Right atrium auricular region (tissue), 2 donors: ENCODE measurements around the gene GOLPH3L. TPM values are rescaled to one million over a fixed set of nuclear protein-coding genes. Genes with fewer than 3 reads are reported as not detected.
A peak's percentile ranks its signal among the peaks of the same experiment; 100 is the strongest.

ENCODE experiments used
- DNase-seq: peaks from one replicate; pipeline ENCODE4 v3.0.0-alpha.2; 2019; ENCODE audit warnings: low spot score
- H3K27ac ChIP-seq, 2 donors: fragments of 200-600 bp; sonication (generic); 1 replicate in 1 of 2; 2 replicates in 1 of 2; pipeline ENCODE4 v1.5.1; 2016 to 2019
- H3K27me3 ChIP-seq, 2 donors: fragments of 200-600 bp; sonication (generic); one replicate each; pipeline versions ENCODE4 v1.5.1 to v1.6.0; 2017 to 2019
- H3K36me3 ChIP-seq: fragments of 200-600 bp; sonication (generic); one replicate; pipeline ENCODE4 v1.5.1; 2016
- H3K4me1 ChIP-seq, 2 donors: fragments of 200-600 bp; sonication (generic); one replicate each; pipeline versions ENCODE4 v1.5.1 to v1.6.0; 2017 to 2019
- H3K4me3 ChIP-seq, 2 donors: fragments of 200-600 bp; sonication (generic); 1 replicate in 1 of 2; 2 replicates in 1 of 2; pipeline ENCODE4 v1.5.1; 2017 to 2019; ENCODE audit warnings: mild to moderate bottlenecking in 1 of 2, moderate library complexity in 1 of 2
- H3K9me3 ChIP-seq, 2 donors: fragments of 200-600 bp; sonication (generic); one replicate each; pipeline ENCODE4 v1.5.1; 2019
- CTCF ChIP-seq, 2 donors: fragments of 200-600 bp; sonication (generic); IDR thresholded peaks; one replicate each; pipeline ENCODE4 v1.5.1; 2019; ENCODE audit warnings: antibody characterized with exemption in 2 of 2
- total RNA-seq, 2 donors: library from RNA; depleted of rRNA; stranded (reverse); fragments of >200 nt; gene quantifications; one replicate each; pipeline ENCODE4 v1.1.0, GENCODE V29; 2016

GOLPH3L gene
- total RNA-seq, 2 donors from 2014 or later: 11.3 to 12.7 TPM

DNA sequence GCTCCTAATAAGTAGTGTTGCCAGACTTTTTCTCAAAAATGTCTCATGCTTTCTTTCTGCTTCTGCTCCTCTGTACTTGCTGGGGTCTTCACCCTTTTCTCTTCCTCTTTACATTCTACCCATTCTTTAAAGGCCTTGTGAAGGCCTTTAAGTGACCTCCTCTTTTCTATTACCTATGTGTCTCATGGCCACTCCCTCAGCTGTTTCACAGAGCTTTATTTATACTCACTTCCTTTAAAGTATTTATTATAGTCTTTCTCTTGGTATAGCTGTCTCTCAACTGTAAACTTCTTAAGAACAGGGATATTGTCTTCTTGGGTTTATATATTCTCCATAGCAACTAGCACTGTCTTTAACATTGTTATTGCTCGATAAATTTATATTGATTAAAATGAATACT lies 792 bp downstream of the GOLPH3L start:
- no peak for TF ChIP-seq CTCF (IDR thresholded peaks at IDR 0.05)
- H3K36me3 ChIP-seq: peaks cover 11% of the 10 kb centered on the region
- H3K4me3 ChIP-seq: peak overlapping the region; percentile 69 to 74
- H3K9me3 ChIP-seq: no peaks in the 10 kb centered on the region
- no peaks in the 10 kb centered on the region for H3K27me3 ChIP-seq
- no peak for DNase-seq
- H3K27ac ChIP-seq: no peak overlapping the region
- H3K4me1 ChIP-seq: peaks cover 0 to 15% of the 10 kb centered on the region in 2 donors

DNA sequence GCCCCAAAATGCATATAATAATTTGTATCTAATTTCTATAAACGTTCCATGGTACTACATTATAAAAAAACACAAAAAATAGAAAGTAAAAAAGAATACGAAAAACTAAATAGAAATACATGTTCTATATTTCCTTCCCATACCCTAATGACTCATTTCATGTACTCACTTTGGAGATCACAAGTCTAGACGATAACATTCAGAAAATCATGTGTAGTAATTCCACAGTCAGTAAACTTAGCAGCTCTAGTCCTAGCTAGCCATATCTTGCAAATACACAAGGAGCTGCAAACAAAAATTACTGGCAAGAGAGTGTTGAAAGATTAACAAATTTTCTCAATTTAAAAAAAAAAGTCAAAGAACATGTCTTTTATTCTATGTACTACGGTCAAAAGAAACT lies 1.4 kb downstream of the GOLPH3L start:
- Histone ChIP-seq H3K4me1 (peaks cover 0 to 15% of the 10 kb centered on the region in 2 donors), H3K27me3 (no peaks in the 10 kb centered on the region), H3K9me3 (no peaks in the 10 kb centered on the region), H3K36me3 (peaks cover 11% of the 10 kb centered on the region), H3K4me3 (no peak overlapping the region), H3K27ac (no peak overlapping the region)
- no peak for DNase-seq
- TF ChIP-seq CTCF (IDR thresholded peaks at IDR 0.05): no peak

- TF ChIP-seq CTCF (IDR thresholded peaks at IDR 0.05): no peak
- peaks cover 11% of the 10 kb centered on the region for H3K36me3 ChIP-seq
- H3K4me3 ChIP-seq: no peak overlapping the region
These were observed 4.2 kb downstream of the GOLPH3L start for GRCh38 chr1:150692720-150693119.

DNA sequence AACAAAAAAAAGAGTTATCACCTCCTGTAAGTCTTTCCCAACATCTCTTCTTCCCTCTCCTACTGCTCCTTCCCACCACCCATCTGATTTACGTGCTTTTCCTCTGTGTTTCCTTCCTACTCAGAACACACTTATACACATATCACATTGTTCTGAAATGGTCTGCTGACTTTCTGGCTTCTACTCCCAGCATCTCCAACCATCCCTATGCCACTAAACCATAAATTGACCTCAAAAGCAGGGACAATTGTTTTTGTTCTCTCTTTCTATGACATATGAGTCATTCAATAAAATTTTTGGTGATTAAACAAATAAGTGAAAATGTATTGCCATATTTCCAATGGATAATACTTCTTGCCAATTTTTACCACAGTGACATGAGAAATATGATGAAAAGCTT lies 8.2 kb downstream of the GOLPH3L start:
- Histone ChIP-seq H3K27ac (no peak overlapping the region), H3K4me3 (no peak overlapping the region), H3K27me3 (no peaks in the 10 kb centered on the region), H3K36me3 (peaks cover 12% of the 10 kb centered on the region), H3K9me3 (no peaks in the 10 kb centered on the region), H3K4me1 (peaks cover 0 to 3% of the 10 kb centered on the region in 2 donors)
- no peak for TF ChIP-seq CTCF (IDR thresholded peaks at IDR 0.05)
- DNase-seq: no peak

More at GRCh38 chr1:150692720-150693119, 4.2 kb downstream of the GOLPH3L start:
- no peak overlapping the region for H3K27ac ChIP-seq
- H3K9me3 ChIP-seq: no peaks in the 10 kb centered on the region
- DNase-seq: no peak
- H3K27me3 ChIP-seq: no peaks in the 10 kb centered on the region
- H3K4me1 ChIP-seq: peaks cover 0 to 11% of the 10 kb centered on the region in 2 donors

- Histone ChIP-seq H3K36me3 (peaks cover 6% of the 10 kb centered on the region), H3K4me1 (no peaks in the 10 kb centered on the region), H3K27me3 (no peaks in the 10 kb centered on the region), H3K4me3 (no peak overlapping the region), H3K9me3 (no peaks in the 10 kb centered on the region), H3K27ac (no peak overlapping the region)
- no peak for DNase-seq
- no peak for TF ChIP-seq CTCF (IDR thresholded peaks at IDR 0.05)
These were observed 10.7 kb downstream of the GOLPH3L start for GRCh38 chr1:150686275-150686674.

DNA sequence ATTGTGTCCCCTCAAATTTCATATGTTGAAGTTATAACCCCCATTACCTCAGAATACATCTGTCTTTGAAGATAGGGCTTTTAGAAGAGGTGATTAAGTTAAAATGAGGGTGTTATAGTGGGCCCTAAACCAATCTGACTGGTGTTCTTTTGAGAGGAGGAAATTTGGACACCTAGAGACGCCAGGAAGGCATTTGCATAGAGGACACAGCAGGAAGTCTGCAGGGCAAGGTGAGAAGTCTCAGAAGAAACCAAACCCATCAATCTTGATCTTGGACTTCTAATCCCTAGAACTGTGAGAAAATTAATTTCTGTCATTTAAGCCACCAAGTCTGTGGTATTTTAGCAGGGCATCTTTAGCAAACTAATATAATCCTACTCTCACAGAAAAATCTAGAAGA lies 13.0 kb downstream of the GOLPH3L start:
- H3K27ac ChIP-seq: no peak overlapping the region
- DNase-seq: no peak
- H3K9me3 ChIP-seq: no peaks in the 10 kb centered on the region
- H3K4me1 ChIP-seq: no peaks in the 10 kb centered on the region
- H3K36me3 ChIP-seq: peaks cover 6% of the 10 kb centered on the region
- TF ChIP-seq CTCF (IDR thresholded peaks at IDR 0.05): no peak
- no peaks in the 10 kb centered on the region for H3K27me3 ChIP-seq
- no peak overlapping the region for H3K4me3 ChIP-seq
